Fibroblast of peridontal ligament (primary cell): ENCODE data around the gene PRKAB1.

Source experiments
- DNase-seq: peaks from one replicate; pipeline ENCODE4 v3.0.0-alpha.2; 2010; ENCODE audit errors: extremely low read depth

The PRKAB1 gene

DNA sequence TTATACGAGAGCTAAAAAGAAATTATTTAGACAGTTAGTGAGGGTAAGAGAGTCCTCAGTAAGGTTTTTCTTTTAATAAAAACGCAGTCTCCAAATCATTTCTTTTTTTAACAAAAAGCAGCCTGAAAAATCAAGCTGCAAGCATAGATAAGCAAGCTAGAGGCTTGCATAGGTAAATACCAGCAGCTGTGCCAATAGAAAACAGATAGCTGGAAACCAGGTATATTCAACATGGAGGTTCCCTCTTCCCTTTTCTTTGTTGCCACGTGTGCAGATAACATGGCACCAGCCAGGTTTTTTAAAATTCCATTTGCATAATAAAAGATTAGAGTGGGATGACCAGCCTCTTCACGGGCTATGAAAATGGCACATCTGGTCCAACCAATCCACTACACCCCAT is 6.1 kb upstream of the PRKAB1 start:
- no peak for DNase-seq

DNA sequence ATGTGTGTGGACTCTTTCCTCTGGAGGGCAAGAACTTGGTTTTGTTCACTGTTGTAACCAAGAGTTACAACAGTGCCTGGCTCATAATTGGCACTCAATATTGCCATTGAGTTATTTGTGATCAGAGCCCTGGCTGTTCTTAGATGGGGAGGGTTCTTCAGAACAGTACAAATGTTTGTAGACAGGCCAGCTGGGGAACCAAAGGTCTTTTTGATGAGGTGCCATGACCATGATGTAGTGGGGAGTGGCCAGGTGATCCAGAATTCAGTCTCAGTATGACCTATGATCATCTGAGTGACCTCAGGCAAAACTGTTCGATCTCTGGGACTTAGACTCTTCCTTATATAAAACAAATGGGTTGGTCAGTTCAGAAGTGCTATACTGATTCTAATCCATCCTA is 3.3 kb upstream of the PRKAB1 start:
- DNase-seq = no peak

DNA sequence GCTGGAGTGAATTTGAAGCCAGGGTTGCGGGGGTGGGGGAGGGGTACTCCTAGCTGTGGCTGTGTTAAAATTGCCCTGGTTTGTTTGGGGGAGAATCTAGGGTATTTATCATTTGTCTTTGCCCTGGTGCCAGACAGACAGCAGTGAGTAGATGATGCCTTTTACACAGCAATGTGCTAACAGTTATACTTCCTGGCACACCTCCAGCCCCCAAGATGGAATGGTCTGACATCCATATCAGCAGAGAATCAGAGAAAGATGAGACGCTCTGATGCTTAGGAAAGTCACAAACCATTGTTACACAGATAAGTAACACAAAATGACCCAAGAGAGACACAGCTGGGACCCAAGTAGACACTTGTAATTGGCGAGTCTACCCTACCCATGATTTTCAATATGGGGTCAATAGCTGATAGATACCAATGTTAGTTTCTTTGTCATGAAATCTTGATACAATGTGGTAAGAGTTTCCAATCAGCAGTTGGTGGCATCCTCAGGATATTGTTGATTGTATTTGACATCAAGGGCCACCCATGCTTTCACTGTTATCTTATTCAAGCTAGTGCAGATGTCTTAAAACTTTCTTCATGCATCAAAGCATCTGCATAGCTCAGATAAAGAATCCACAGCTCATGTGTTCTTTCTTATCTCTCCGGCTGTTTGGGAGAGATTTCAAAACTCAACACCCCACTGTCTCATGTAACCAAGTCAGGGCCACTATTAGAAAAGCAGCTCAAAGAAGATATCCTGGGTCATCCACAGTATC is 2.6 kb upstream of the PRKAB1 start:
- DNase-seq = no peak

DNA sequence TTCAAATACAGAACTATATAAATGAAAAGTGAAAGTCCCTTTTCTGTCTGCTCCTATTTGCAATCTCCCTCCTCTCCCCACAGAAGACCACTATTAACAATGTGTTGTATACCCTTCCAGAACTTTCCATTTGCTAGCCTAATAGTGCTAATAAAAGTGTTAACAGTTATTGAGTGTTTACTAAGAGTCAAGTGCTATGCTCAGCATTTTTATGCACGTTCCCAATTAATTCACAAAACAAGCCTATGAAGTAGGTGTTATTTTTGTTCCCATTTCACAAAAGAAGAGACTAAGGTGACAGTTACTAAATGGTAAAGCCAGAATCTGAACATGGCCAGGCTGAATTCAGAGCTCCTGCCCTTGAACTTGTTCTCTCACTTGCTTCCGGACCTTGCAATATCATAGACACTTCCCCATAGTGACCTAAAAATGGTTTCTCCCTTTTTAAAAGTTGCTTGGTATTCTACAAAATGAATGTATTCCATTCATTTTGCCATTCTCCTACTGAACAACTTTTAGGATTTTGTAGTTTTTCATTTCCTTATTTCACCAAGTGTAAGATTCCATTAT is 1.6 kb upstream of the PRKAB1 start:
- no peak for DNase-seq

- no peak for DNase-seq
Measured at GRCh38 chr12:119666900-119667576, 895 bp upstream of the PRKAB1 start.

DNA sequence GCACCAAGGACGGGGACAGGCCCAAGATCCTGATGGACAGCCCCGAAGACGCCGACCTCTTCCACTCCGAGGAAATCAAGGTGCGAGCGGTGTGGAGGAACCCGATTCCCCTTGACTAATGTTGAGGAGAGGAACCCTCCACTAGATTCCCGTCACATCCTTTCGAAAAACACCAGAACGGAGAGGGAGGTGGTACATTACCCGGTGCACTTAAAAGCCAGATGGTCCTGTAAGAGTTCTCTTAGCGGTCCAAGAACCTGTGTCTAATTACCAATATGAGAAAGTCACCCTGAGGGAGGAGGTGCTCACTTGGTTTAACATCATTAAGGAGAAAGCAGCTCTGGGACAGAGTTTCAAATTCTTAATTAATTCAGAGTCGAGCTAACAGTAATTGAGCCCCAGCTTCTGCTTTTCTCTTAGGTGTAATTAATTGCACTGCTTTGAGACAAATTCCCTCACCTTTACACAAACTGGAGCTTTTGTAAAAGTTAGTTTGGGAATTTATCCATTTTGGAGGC is 450 bp downstream of the PRKAB1 start:
- peak; percentile 24 for DNase-seq

DNA sequence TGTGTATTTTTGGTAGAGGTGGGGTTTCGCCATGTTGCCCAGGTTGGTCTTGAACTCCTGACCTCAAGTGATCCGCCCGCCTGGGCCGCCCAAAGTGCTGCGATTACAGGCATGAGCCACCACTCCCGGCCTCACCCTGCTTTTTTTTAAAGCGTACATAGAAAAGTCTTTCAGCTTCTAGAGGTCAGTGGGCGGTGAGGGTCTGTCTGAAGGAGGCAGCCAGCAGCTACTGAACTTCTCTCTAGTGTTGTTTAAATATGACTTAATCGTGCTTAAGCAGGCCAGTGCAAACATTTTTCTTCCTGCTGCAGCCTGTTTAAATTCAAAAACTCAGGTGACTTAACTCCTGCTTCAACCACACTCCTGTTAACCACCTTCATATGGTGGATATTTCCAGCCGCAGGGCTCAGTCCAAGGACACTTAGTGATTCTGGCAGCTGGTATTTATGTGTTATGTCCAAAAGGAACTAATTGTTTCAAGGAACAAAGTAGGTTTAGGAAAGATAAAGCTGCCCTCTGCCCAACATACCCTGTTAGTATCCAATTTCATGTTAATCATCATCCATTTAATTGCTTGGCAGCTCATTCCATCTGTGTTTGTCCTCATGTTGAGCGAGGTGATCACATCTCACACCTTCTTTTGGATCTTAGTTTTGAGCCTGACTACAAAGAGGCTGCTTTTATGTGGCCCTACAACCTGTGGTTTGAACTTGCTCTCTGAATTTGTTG is 2.0 kb downstream of the PRKAB1 start:
- DNase-seq = no peak

- no peak for DNase-seq
Measured at GRCh38 chr12:119671070-119671469, 3.1 kb downstream of the PRKAB1 start.

DNA sequence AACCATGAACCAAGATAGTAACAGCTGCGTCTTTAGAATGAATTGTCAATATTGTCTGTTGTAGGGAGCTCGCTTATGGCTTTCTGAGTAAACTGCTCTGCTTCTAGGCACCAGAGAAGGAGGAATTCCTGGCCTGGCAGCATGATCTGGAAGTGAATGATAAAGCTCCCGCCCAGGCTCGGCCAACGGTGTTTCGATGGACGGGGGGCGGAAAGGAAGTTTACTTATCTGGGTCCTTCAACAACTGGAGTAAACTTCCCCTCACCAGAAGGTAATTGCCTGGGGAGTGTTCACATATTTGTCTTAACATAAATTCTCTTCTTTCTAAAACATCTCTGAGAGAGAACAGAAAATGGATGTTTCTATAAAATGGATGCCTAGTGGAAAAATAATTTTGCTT is 4.3 kb downstream of the PRKAB1 start:
- no peak for DNase-seq

DNA sequence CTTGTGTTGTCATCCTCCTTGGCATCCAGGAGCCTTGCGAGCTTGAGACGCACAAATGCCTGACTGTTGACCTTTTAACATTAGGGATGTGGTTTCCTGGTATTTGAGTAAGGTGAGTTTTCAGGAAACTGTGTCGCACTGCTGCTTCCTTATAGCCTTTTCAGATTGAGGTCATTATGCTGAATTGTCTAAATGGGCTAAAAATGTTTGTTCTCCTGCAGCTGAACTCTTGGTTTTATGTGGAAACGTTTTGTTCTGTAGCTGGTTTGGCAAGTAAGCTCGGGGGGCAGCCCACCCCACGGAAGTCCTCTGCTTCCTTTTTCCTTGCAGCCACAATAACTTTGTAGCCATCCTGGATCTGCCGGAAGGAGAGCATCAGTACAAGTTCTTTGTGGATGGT is 5.7 kb downstream of the PRKAB1 start:
- DNase-seq = no peak

GRCh38 chr12:119674560-119674959 is 6.6 kb downstream of the PRKAB1 start:
- no peak for DNase-seq

DNA sequence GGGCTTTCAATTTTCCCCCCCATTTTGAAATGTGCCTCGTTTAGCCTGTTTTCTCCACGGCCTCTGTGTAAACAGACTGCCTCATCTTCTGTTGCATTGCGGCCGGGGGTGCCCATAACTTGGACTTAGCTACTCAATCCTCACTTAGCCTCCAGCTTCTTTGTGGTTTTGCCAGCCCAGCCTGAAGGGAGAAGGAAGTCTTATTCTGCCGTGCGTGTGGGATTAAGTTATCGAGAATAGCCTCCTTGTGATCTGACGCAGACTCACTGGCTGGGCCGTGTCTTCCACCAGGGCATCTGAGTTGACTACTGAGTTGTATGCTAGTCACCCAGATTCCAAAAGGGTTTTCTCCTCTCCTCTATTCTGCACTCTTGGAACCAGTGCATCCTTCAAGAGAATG is 8.1 kb downstream of the PRKAB1 start:
- no peak for DNase-seq

DNA sequence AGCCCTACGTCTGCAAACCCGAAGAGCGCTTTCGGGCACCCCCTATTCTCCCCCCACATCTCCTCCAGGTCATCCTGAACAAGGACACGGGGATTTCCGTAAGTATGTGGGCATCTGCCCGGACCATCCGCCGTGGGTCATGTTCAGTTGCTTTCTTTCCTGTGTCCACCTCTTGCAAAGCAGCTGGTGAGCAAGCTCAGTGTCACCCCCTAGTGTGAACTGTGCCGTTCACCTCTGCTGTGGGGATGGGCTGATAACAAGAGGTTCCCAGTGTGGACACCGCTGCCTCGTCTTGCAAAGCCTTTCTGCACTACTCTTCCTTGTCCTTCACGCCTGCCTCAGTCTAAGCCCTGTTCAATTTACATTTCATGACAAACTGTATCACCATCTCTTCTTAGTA is 8.6 kb downstream of the PRKAB1 start:
- DNase-seq = no peak

- DNase-seq = no peak
Measured at GRCh38 chr12:119678459-119678858, 10.5 kb downstream of the PRKAB1 start.

DNA sequence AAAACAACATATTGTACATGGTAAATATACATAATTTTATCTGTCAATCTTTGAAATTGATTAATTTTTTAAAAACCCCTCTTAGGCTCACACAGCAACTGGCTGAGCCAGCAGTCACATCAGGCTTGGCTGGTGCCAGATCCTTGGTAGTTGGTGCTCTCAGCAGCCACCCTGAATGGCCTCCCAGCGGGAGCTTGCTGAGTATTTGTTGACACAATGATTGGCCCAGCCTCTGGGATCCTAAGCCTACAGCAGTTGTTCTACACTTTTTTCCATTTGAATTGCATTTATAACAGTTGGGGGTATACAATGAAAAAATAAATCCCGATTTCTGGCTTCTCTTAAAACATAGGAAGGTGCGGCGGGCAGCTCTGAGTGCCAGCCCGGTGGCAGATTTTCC is 11.1 kb downstream of the PRKAB1 start:
- no peak for DNase-seq

- no peak for DNase-seq
Measured at GRCh38 chr12:119679490-119679889, 11.6 kb downstream of the PRKAB1 start.

GRCh38 chr12:119681111-119681510 is 13.2 kb downstream of the PRKAB1 start:
- DNase-seq = no peak

GRCh38 chr12:119681728-119682638 is 14.1 kb downstream of the PRKAB1 start:
- no peak for DNase-seq

GRCh38 chr12:119682639-119683252 is 14.8 kb downstream of the PRKAB1 start:
- no peak for DNase-seq

DNA sequence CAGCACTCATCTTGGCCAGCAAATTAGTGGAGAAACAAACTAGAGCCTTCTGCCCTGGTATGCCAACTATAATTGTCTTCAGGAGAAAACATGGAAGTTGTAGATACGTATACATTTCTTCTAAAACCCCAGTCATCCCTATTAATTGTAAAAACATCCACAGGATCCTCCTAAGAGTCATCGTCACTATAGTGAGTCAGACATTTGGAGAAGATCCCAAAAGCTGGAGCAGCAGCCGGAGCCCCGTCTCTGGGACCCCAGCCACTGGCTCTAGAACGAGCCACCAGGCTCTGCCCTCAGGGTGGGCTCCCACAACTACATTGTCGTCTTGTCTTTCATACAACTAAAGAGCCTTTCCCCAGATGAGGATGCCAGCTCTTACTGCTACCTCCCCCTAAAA is 15.5 kb downstream of the PRKAB1 start:
- DNase-seq = peak; percentile 70

GRCh38 chr12:119683816-119684215 is 15.9 kb downstream of the PRKAB1 start:
- peak; percentile 17 for DNase-seq
